HG02678 (cell line): ENCODE measurements around the gene TBC1D3G.
"Not testable (repeated sequence)": the region's sequence is repeated elsewhere in the genome, so short reads cannot be mapped to it uniquely, and the experiment has no call there.

Source experiments
- ATAC-seq: cut with Tn5 transposase; IDR thresholded peaks from one replicate; pipeline ENCODE4 v1.9.1; 2021; ENCODE audit warnings: mild to moderate bottlenecking, moderate library complexity; ENCODE audit not compliant: unreplicated experiment

Gene TBC1D3G

DNA sequence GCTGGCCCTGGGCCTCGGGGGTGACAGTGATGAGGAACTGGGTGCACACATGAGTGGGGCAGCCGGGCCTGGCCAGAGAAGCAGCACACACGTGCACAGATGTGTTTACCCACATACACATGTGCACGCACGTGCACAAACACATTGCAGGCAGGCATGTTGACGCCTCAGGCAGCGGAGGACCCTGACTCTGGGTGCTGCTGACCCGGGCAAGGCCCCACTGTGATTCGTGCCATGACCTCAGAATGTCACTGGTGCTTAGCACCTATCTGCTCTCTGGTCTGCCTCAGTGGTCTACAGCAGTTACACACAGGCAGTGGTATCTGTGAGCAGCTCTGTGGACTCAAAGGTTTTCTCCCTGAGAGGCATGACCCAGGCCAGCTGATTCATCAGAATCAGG, at the start of gene TBC1D3G:
Gene TBC1D3G (plus strand): TSS at position 301 of the 400 bp plus-strand sequence. CDS start 1,528 bp downstream, outside the sequence.
- not testable (repeated sequence) for ATAC-seq

DNA sequence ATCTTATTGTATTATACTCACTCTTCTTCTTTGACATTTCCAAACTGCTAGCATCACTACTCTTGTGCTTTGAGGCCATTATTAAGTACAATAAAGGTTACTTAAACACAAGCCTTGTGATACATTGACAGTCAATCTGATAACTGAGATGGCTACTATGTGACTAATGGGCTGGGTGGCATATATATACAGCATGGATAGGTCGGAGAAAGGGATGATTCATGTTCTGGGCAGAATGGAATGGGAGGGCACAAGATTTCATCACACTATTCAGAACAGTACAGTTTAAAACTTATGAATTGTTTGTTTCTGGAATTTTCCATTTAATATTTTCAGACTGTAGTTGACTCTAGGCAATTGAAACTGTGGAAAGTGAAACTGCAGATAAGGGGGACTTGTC, 40.4 kb upstream of the TBC1D3G start:
- not testable (repeated sequence) for ATAC-seq

DNA sequence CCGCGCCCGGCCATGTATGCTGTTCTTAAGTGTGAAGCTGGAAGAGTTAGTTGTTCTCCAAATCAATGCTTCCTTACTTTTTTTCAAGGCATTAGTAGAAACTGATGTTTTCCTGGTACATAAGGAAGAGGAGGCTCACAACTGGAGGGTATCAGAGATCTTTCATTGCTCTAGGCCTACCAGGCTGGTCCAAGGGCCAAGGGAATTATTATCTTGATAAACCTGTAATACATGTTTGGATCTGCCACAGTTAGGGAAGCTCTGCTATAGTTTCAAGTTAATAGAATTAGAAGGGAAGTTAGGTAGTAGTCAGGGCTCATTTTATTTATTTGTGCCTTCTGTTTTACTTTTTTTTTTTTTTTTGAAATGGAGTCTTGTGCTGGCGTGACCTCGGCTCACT, 39.5 kb upstream of the TBC1D3G start:
- ATAC-seq: not testable (repeated sequence)

DNA sequence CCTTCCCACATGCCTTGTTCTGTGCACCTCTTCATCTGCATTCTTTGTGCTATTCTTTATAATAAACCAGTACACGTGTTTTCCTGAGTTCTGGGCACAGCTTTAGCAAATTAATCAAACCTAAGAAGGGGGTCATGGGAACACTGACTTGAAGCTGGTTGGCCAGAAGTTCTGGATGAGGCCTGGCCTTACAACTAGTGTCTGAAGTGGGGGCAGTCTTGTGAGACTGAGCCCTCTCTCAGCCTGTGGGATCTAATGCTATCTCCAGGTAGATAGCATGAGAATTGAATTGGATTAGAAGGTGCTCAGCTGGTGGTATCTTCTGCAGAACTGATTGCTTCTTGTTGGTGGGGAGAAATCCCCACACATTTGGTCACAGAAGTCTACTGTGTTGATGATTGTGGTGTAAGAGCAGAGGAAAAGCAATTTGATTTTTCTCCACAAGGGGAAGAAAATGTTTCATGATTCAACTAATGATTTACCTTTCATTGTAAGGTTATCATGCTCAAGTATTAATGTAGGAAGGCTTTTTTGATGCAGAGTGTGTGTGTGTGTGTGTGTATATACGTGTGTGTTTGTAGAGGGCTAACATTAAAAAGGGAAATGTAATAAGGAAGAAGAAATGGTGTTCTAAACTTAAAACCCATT, 33.6 kb upstream of the TBC1D3G start:
- not testable (repeated sequence) for ATAC-seq

DNA sequence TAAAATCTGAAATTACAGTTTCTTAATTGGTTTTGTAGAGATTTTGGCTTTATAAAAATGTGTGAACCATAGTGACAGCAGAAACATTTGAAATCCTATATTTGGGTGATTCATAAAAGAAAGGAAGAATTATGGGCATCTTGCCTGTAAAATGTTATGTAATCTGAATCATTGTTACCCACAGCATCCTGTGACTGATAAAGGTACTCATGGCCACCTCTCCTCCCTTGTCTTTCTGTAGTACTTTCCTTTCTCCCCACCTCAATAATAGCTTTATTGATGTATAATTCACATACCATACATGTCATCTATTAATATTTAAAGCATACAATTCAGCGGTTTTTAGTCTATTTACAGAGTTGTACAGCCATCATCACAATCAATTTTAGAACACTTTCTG, 28.5 kb upstream of the TBC1D3G start:
- not testable (repeated sequence) for ATAC-seq

DNA sequence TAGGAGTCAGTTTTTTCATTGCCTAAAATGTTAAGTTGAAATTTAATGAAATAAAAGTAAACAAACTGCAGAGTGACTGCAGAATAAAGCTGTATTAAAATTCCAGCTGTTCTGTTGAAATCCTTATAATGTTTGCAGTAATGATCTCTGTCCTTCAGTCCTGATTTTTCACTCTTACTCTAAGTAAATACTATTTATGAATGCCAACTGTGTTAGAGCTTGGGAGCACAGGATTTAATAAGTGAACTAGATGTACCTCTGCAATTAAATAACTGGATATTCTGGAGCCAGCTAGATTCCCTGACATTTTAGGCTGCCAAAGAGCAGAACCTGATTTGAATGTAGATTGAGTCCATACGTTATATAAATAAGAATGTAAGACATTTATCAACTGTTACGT, 7.9 kb upstream of the TBC1D3G start:
- ATAC-seq: not testable (repeated sequence)

DNA sequence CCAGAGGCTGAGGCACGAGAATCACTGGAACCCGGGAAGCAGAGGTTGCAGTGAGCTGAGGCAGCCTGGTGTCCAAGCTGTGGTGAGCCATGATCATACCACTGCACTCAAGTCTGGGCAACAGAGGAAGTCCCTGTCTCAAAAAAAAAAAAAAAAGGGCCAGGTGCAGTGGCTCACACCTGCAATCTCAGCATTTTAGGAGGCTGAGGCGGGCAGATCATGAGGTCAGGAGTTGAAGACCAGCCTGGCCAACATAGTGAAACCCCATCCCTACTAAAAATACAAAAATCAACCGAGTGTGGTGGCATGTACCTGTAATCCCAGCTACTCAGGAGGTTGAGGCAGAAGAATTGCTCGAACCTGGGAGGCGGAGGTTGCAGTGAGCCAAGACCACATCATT, 38.8 kb downstream of the TBC1D3G start:
- not testable (repeated sequence) for ATAC-seq

DNA sequence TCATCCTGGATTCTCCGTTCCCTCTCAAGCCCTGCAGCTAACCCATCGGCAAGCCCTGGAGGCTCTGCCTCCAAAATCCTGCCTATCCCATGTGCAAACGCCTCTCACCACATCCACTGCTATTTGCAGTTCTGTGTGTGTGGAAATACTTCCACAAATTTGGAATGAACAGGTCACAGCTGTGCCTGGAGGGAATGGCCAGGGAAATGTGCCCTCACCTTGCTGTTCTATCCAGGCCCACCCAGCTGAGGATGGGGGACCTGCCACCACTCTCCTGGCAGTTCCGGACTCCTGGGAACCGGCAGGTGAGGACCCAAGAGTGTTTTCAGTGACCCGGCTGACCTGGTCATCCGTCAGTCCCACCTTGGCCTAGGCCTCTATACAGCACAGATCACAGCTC, 52.3 kb downstream of the TBC1D3G start:
- not testable (repeated sequence) for ATAC-seq
